Activated naive CD4-positive, alpha-beta T cell treated with anti-CD3 and anti-CD28 coated beads for 36 hours (primary cell): ENCODE data around the gene STON2. TPM values are rescaled to one million over a fixed set of nuclear protein-coding genes. Genes with fewer than 3 reads are reported as not detected.

ENCODE experiments used
- CTCF ChIA-PET: fragments of 350-600 bp; sonication (Branson Sonifier 250); formaldehyde crosslinking; loops from one replicate; lab custom pipeline; 2021; ENCODE audit warnings: antibody characterized with exemption; lab: Charles Lee
- DNase-seq: peaks from one replicate; pipeline ENCODE4 v3.0.0-alpha.2; 2020
- H3K27ac Mint-ChIP-seq: one replicate; pipeline ENCODE4 v1.8.0; 2021; ENCODE audit warnings: mild to moderate bottlenecking, mixed read lengths
- H3K27me3 Mint-ChIP-seq: one replicate; pipeline ENCODE4 v1.8.0; 2021; ENCODE audit warnings: low read depth, mixed read lengths
- H3K36me3 Mint-ChIP-seq: one replicate; pipeline ENCODE4 v1.8.0; 2021; ENCODE audit warnings: low read depth, mixed read lengths
- H3K4me1 Mint-ChIP-seq: one replicate; pipeline ENCODE4 v1.8.0; 2021; ENCODE audit warnings: low read depth, mixed read lengths
- H3K4me3 Mint-ChIP-seq: one replicate; pipeline ENCODE4 v1.8.0; 2021; ENCODE audit warnings: mild to moderate bottlenecking, moderate library complexity, mixed read lengths
- H3K9me3 Mint-ChIP-seq: one replicate; pipeline ENCODE4 v1.8.0; 2021; ENCODE audit warnings: mixed read lengths
- intact Hi-C: fragments of 100-400 bp; cut with micrococcal nuclease; formaldehyde crosslinking; loops from one replicate; pipeline ENCODE4 v1.15.1; 2023
- total RNA-seq, 2 experiments: library from RNA; stranded (reverse); gene quantifications; one replicate each; pipeline ENCODE4 v1.2.3, GENCODE V29; 2021

STON2 gene
- total RNA-seq, 2 experiments from 2014 or later, result 0.12 to 0.14 TPM

- Mint-ChIP-seq H3K36me3 (no peaks in the 10 kb centered on the region), H3K9me3 (no peaks in the 10 kb centered on the region), H3K27me3 (no peaks in the 10 kb centered on the region), H3K4me3 (no peak overlapping the region), H3K4me1 (no peaks in the 10 kb centered on the region), H3K27ac (no peak overlapping the region)
- intact Hi-C loops, result no loop called here
- no peak for DNase-seq
- CTCF ChIA-PET, result no interaction called here
Measured at GRCh38 chr14:81323093-81323492, 77.0 kb downstream of the STON2 start.

GRCh38 chr14:81319946-81320345 is 80.2 kb downstream of the STON2 start:
- H3K4me1 Mint-ChIP-seq, result no peaks in the 10 kb centered on the region
- H3K27me3 Mint-ChIP-seq, result peaks cover 2% of the 10 kb centered on the region
- H3K9me3 Mint-ChIP-seq, result no peaks in the 10 kb centered on the region
- H3K4me3 Mint-ChIP-seq, result no peak overlapping the region
- CTCF ChIA-PET, result interaction anchor here (0.6 kb wide), 1 partner anchor 45 kb away, joined by 3 read pairs; no protein-coding TSS in a partner anchor
- H3K36me3 Mint-ChIP-seq, result no peaks in the 10 kb centered on the region
- H3K27ac Mint-ChIP-seq, result no peak overlapping the region
- intact Hi-C loops, result no loop called here
- no peak for DNase-seq

- H3K36me3 Mint-ChIP-seq, result no peaks in the 10 kb centered on the region
Measured at GRCh38 chr14:81319314-81319713, 80.8 kb downstream of the STON2 start.

DNA sequence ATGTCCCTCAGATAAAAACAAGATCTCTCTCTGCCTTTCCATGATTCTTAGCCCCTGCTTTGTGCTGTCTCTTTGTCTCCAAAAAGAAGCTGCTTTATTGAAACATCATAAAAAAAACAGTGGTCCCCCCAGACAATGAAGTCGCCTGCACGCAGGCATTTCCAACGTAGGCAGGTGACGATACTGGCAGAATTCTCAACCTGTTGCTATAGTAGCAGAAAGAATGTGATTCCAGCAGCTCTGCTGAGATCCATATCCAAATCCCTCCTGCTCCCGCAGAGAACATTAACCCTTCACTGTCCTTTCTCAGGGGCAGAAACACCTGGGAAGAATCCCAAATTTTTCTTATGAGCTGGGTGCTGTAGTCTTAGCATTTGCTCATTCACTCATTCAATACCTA is 84.8 kb downstream of the STON2 start:
- Mint-ChIP-seq H3K9me3 (no peaks in the 10 kb centered on the region), H3K4me3 (no peak overlapping the region)

More at GRCh38 chr14:81319314-81319713, 80.8 kb downstream of the STON2 start:
- Mint-ChIP-seq H3K27me3 (peaks cover 2% of the 10 kb centered on the region), H3K27ac (no peak overlapping the region), H3K4me1 (no peaks in the 10 kb centered on the region), H3K4me3 (no peak overlapping the region), H3K9me3 (no peaks in the 10 kb centered on the region)
- DNase-seq, result no peak
- intact Hi-C loops, result no loop called here
- CTCF ChIA-PET, result interaction anchor here (0.6 kb wide), 1 partner anchor 145 kb away, joined by 3 read pairs; no protein-coding TSS in a partner anchor

GRCh38 chr14:81314443-81315175 is 85.5 kb downstream of the STON2 start:
- H3K9me3 Mint-ChIP-seq, result no peaks in the 10 kb centered on the region
- H3K4me1 Mint-ChIP-seq, result no peaks in the 10 kb centered on the region
- intact Hi-C loops, result no loop called here
- no peak overlapping the region for H3K4me3 Mint-ChIP-seq
- no peak for DNase-seq
- H3K27ac Mint-ChIP-seq, result no peak overlapping the region
- no peaks in the 10 kb centered on the region for H3K36me3 Mint-ChIP-seq
- H3K27me3 Mint-ChIP-seq, result peaks cover 10% of the 10 kb centered on the region
- CTCF ChIA-PET, result interaction anchor here (1.5 kb wide), 1 partner anchor 138 kb away, joined by 3 read pairs; no protein-coding TSS in a partner anchor

More for the DNA sequence above, 84.8 kb downstream of the STON2 start:
- intact Hi-C loops, result no loop called here
- no peak for DNase-seq
- H3K27ac Mint-ChIP-seq, result no peak overlapping the region
- H3K36me3 Mint-ChIP-seq, result no peaks in the 10 kb centered on the region
- peaks cover 10% of the 10 kb centered on the region for H3K27me3 Mint-ChIP-seq
- no peaks in the 10 kb centered on the region for H3K4me1 Mint-ChIP-seq
- CTCF ChIA-PET, result interaction anchor here (1.5 kb wide), 1 partner anchor 137 kb away, joined by 3 read pairs; no protein-coding TSS in a partner anchor

- no peak overlapping the region for H3K4me3 Mint-ChIP-seq
- H3K4me1 Mint-ChIP-seq, result no peaks in the 10 kb centered on the region
- DNase-seq, result no peak
- no peaks in the 10 kb centered on the region for H3K9me3 Mint-ChIP-seq
- H3K36me3 Mint-ChIP-seq, result no peaks in the 10 kb centered on the region
- H3K27me3 Mint-ChIP-seq, result peaks cover 10% of the 10 kb centered on the region
- CTCF ChIA-PET, result interaction anchor here (1.5 kb wide), 1 partner anchor 139 kb away, joined by 3 read pairs; no protein-coding TSS in a partner anchor
- H3K27ac Mint-ChIP-seq, result no peak overlapping the region
- intact Hi-C loops, result no loop called here
Measured at GRCh38 chr14:81313775-81314429, 86.2 kb downstream of the STON2 start.

DNA sequence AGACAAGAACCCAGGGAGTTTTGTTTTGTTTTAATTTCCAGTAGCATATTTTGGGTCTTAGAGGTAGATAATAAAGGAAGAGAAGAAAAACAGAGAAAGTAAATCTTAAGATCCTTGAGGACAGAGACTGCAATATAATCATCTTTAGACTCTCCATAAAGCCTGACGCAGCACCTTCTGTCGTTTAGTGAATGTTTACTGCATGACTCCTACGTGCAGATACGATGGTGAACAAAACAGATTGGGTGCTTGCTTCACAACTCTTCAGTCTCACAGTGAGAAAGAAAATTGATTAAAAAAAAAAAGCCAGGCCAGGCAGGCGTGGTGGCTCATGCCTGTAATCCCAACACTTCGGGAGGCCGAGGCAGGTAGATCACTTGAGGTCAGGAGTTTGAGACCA is 86.9 kb downstream of the STON2 start:
- intact Hi-C loops, result no loop called here
- Mint-ChIP-seq H3K9me3 (no peaks in the 10 kb centered on the region), H3K27me3 (peaks cover 10% of the 10 kb centered on the region), H3K4me1 (no peaks in the 10 kb centered on the region), H3K36me3 (no peaks in the 10 kb centered on the region), H3K4me3 (no peak overlapping the region), H3K27ac (no peak overlapping the region)
- CTCF ChIA-PET, result no interaction called here
- no peak for DNase-seq

DNA sequence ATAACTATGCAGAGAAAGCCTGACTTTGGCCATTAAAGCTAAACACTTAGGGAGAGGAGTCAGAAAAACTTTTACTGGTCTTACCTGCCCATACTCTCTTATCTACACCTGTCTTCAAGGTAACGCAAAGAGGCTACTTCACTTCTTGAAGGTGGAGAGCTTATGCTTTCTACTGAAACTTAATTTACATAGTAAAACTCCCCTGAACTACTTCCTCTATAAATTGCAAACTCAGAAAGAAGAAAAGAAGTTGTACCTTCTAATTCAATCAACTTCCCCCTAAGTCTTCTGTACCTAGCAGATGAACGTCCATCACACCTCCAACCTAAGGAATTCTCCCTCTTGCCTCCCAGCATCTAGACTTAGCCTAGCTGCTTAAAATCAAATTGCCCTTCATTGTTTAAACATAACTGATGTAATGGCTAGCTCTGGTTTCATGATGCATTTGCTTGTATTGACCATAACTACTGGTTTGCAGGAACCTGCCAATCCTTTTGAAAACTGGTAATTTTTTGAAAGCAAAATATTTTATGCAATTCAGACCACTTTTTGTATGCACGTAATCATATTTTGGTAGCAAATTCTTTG is 87.7 kb downstream of the STON2 start:
- no peak overlapping the region for H3K4me3 Mint-ChIP-seq
- no peak overlapping the region for H3K27ac Mint-ChIP-seq
- H3K27me3 Mint-ChIP-seq, result peaks cover 10% of the 10 kb centered on the region
- no peaks in the 10 kb centered on the region for H3K4me1 Mint-ChIP-seq
- CTCF ChIA-PET, result no interaction called here
- intact Hi-C loops, result no loop called here
- DNase-seq, result no peak
- no peaks in the 10 kb centered on the region for H3K36me3 Mint-ChIP-seq
- no peaks in the 10 kb centered on the region for H3K9me3 Mint-ChIP-seq

- no peak overlapping the region for H3K27ac Mint-ChIP-seq
- CTCF ChIA-PET, result no interaction called here
- H3K36me3 Mint-ChIP-seq, result no peaks in the 10 kb centered on the region
- H3K4me1 Mint-ChIP-seq, result no peaks in the 10 kb centered on the region
- intact Hi-C loops, result no loop called here
- H3K27me3 Mint-ChIP-seq, result peaks cover 8% of the 10 kb centered on the region
- no peak for DNase-seq
- H3K9me3 Mint-ChIP-seq, result no peaks in the 10 kb centered on the region
- no peak overlapping the region for H3K4me3 Mint-ChIP-seq
Measured at GRCh38 chr14:81311778-81312177, 88.3 kb downstream of the STON2 start.

DNA sequence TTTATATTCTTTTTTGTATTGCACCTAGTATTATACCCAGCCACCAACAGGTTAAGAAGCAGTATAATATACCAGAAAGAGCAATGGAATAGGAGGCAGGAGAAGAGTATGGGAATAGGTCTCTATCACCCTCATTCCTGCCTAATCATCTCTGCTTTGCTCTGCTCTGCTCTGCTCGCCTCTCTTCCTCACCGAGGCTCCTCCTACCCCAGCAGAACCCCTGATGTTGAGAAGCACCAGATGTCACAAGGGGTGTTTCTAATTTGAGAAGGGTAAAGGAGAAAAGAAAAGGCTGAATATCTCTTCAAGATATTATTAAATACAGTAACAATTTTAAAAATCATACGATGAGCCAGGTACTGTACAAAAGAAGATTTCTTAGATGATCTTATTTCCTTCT is 89.0 kb downstream of the STON2 start:
- intact Hi-C loops, result no loop called here
- no peak overlapping the region for H3K4me3 Mint-ChIP-seq
- no peaks in the 10 kb centered on the region for H3K4me1 Mint-ChIP-seq
- H3K36me3 Mint-ChIP-seq, result no peaks in the 10 kb centered on the region
- DNase-seq, result no peak
- H3K9me3 Mint-ChIP-seq, result no peaks in the 10 kb centered on the region
- no peak overlapping the region for H3K27ac Mint-ChIP-seq
- CTCF ChIA-PET, result no interaction called here
- H3K27me3 Mint-ChIP-seq, result peaks cover 8% of the 10 kb centered on the region

DNA sequence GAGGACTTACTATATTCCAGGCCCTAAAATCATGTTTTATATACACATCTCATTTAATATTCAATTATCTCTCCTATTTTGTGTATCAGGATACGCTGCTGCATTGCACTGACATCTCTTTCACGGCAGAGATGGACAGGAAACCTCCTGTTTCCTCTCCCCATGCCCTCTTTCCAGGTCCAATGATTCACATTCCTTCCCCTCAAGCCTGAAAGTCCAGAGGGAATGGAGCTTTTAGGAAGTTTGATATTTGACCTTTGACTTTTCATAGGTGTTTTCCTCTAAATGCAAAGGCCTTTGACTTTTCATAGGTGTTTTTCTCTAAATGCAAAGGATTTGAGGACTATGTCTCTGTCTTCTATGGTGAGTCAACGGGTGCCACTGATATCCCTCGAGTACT is 89.5 kb downstream of the STON2 start:
- Mint-ChIP-seq H3K27ac (no peak overlapping the region), H3K4me3 (no peak overlapping the region), H3K27me3 (peaks cover 8% of the 10 kb centered on the region), H3K36me3 (no peaks in the 10 kb centered on the region), H3K9me3 (no peaks in the 10 kb centered on the region), H3K4me1 (no peaks in the 10 kb centered on the region)
- intact Hi-C loops, result no loop called here
- CTCF ChIA-PET, result interaction anchor here (1.0 kb wide), 1 partner anchor 9 kb away, joined by 4 read pairs; no protein-coding TSS in a partner anchor
- DNase-seq, result no peak

DNA sequence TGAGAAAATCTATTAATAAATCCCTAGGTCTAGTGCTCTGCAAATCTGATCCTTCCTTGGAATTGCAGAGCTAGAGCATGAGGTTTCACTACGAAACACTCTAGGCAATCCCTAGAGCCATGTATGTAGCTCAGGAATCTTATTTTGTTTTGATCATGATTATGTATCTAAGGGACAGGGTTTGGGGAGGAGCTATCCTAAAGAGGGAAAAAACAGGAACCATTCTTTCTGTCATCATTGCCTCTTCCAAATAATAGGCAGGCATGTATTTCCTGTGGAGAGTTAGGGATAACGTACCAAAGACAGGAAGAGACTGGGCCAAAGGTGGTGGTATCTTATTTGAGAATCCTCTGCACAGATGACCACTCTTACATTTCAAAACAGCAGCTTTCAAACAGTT is 90.6 kb downstream of the STON2 start:
- CTCF ChIA-PET, result no interaction called here

More for the DNA sequence above, 90.6 kb downstream of the STON2 start:
- Mint-ChIP-seq H3K4me1 (no peaks in the 10 kb centered on the region), H3K4me3 (no peak overlapping the region), H3K27ac (no peak overlapping the region), H3K27me3 (peaks cover 8% of the 10 kb centered on the region), H3K9me3 (no peaks in the 10 kb centered on the region), H3K36me3 (no peaks in the 10 kb centered on the region)
- intact Hi-C loops, result no loop called here
- no peak for DNase-seq
